H9 (cell line): ENCODE results near the gene HSPA2. TPM values are rescaled to one million over a fixed set of nuclear protein-coding genes. Genes with fewer than 3 reads are reported as not detected.
A peak's percentile ranks its signal among the peaks of the same experiment; 100 is the strongest.

ENCODE experiments used
- DNase-seq: peaks from one replicate; pipeline ENCODE4 v3.0.0-alpha.2; 2017
- H2AFZ ChIP-seq: one replicate; pipeline ENCODE4 v1.6.1; 2013; ENCODE audit warnings: mild to moderate bottlenecking, low read length, control low read depth, moderate library complexity
- H2AK5ac ChIP-seq: 2 replicates; pipeline ENCODE4 v1.6.1; 2013; ENCODE audit warnings: low read length, control low read depth, mixed read lengths; ENCODE audit not compliant: insufficient read length
- H2BK120ac ChIP-seq: one replicate; pipeline ENCODE4 v1.6.1; 2013; ENCODE audit warnings: low read depth, mild to moderate bottlenecking, low read length, control low read depth, inconsistent platforms; ENCODE audit not compliant: poor library complexity, severe bottlenecking
- H2BK12ac ChIP-seq: 2 replicates; pipeline ENCODE4 v1.6.1; 2013; ENCODE audit warnings: low read length, control low read depth, mixed read lengths, low read depth; ENCODE audit not compliant: insufficient read length
- H2BK15ac ChIP-seq: 2 replicates; pipeline ENCODE4 v1.6.1; 2013; ENCODE audit warnings: low read depth, low read length, control low read depth
- H2BK20ac ChIP-seq: one replicate; pipeline ENCODE4 v1.6.1; 2013; ENCODE audit warnings: low read depth, mild to moderate bottlenecking, low read length, control low read depth, inconsistent platforms; ENCODE audit not compliant: poor library complexity, severe bottlenecking
- H2BK5ac ChIP-seq: 2 replicates; pipeline ENCODE4 v1.6.1; 2013; ENCODE audit warnings: low read length, control low read depth, mixed read lengths; ENCODE audit not compliant: insufficient read length
- H3K14ac ChIP-seq: 2 replicates; pipeline ENCODE4 v1.6.1; 2013; ENCODE audit warnings: low read length, control low read depth; ENCODE audit not compliant: insufficient read depth
- H3K18ac ChIP-seq: 2 replicates; pipeline ENCODE4 v1.6.1; 2013; ENCODE audit warnings: low read depth, mild to moderate bottlenecking, mixed read lengths, low read length, control low read depth; ENCODE audit not compliant: insufficient read length
- H3K23ac ChIP-seq: 2 replicates; pipeline ENCODE4 v1.6.1; 2013; ENCODE audit warnings: low read length, control low read depth, mixed read lengths, low read depth; ENCODE audit not compliant: insufficient read length
- H3K23me2 ChIP-seq: 2 replicates; pipeline ENCODE4 v1.6.1; 2013; ENCODE audit warnings: low read depth, mild to moderate bottlenecking, mixed read lengths, low read length, control low read depth; ENCODE audit not compliant: insufficient read length, poor library complexity, severe bottlenecking
- H3K27ac ChIP-seq: 2 replicates; pipeline ENCODE4 v1.5.1; 2013; ENCODE audit warnings: low read length, control low read depth, mixed read lengths, low read depth; ENCODE audit not compliant: insufficient read length
- H3K27me3 ChIP-seq: 2 replicates; pipeline ENCODE4 v1.6.1; 2013; ENCODE audit warnings: low read length, control low read depth, inconsistent platforms; ENCODE audit not compliant: insufficient read depth
- H3K4ac ChIP-seq: 2 replicates; pipeline ENCODE4 v1.6.1; 2013; ENCODE audit warnings: low read depth, mild to moderate bottlenecking, control low read depth, inconsistent platforms, low read length, moderate library complexity
- H3K4me1 ChIP-seq: 2 replicates; pipeline ENCODE4 v1.6.1; 2013; ENCODE audit warnings: low read length, control low read depth, inconsistent platforms; ENCODE audit not compliant: insufficient read depth
- H3K4me2 ChIP-seq: 2 replicates; pipeline ENCODE4 v1.6.1; 2013; ENCODE audit warnings: low read length, control low read depth, mixed read lengths; ENCODE audit not compliant: insufficient read length, insufficient read depth
- H3K56ac ChIP-seq: 2 replicates; pipeline ENCODE4 v1.6.1; 2013; ENCODE audit warnings: low read depth, mild to moderate bottlenecking, mixed read lengths, low read length, control low read depth; ENCODE audit not compliant: insufficient read length
- H3K79me1 ChIP-seq: 2 replicates; pipeline ENCODE4 v1.6.1; 2013; ENCODE audit warnings: low read depth, mild to moderate bottlenecking, moderate library complexity, low read length, control low read depth, inconsistent platforms; ENCODE audit not compliant: insufficient read depth, poor library complexity, severe bottlenecking
- H3K79me2 ChIP-seq: 2 replicates; pipeline ENCODE4 v1.6.1; 2013; ENCODE audit warnings: low read length, control low read depth, inconsistent platforms; ENCODE audit not compliant: insufficient read depth
- H3K9ac ChIP-seq: 2 replicates; pipeline ENCODE4 v1.6.1; 2013; ENCODE audit warnings: low read length, control low read depth, mixed read lengths; ENCODE audit not compliant: insufficient read length; ENCODE audit errors: extremely low read depth
- H3K9me3 ChIP-seq: one replicate; pipeline ENCODE4 v1.6.1; 2013; ENCODE audit warnings: low read depth, low read length, inconsistent platforms; ENCODE audit not compliant: control insufficient read depth
- H3T11ph ChIP-seq: one replicate; pipeline ENCODE4 v1.6.1; 2013; ENCODE audit warnings: mild to moderate bottlenecking, low read length, control low read depth, inconsistent platforms
- H4K20me1 ChIP-seq: one replicate; pipeline ENCODE4 v1.6.1; 2013; ENCODE audit not compliant: control insufficient read depth, insufficient read length, insufficient read depth
- H4K5ac ChIP-seq: 2 replicates; pipeline ENCODE4 v1.6.1; 2013; ENCODE audit warnings: low read depth, mild to moderate bottlenecking, mixed read lengths, low read length, control low read depth; ENCODE audit not compliant: insufficient read length
- H4K8ac ChIP-seq: replicated peaks from 2 replicates; pipeline ENCODE4 v1.6.1; 2013; ENCODE audit warnings: low read length, control low read depth, mixed read lengths, low read depth; ENCODE audit not compliant: insufficient read length
- H4K91ac ChIP-seq: 2 replicates; pipeline ENCODE4 v1.6.1; 2013; ENCODE audit warnings: low read depth, mild to moderate bottlenecking, moderate library complexity, mixed read lengths, low read length, control low read depth; ENCODE audit not compliant: insufficient read length
- H3K27ac Mint-ChIP-seq, 3 experiments: 2 replicates in 2 of 3; 3 replicates in 1 of 3; pipeline ENCODE4 v1.8.0; 2020 to 2021; ENCODE audit warnings: mixed read lengths in 3 of 3, mild to moderate bottlenecking in 1 of 3, moderate library complexity in 1 of 3
- H3K27me3 Mint-ChIP-seq: 2 replicates; pipeline ENCODE4 v1.8.0; 2021; ENCODE audit warnings: low read depth, mild to moderate bottlenecking, moderate library complexity, mixed read lengths
- H3K36me3 Mint-ChIP-seq, 3 experiments: 2 replicates in 2 of 3; 3 replicates in 1 of 3; pipeline ENCODE4 v1.8.0; 2020 to 2021; ENCODE audit warnings: low read depth in 3 of 3, mixed read lengths in 3 of 3; ENCODE audit not compliant: insufficient read depth in 1 of 3
- H3K4me1 Mint-ChIP-seq, 2 experiments: 2 replicates each; pipeline ENCODE4 v1.8.0; 2020; ENCODE audit warnings: mixed read lengths in 2 of 2
- H3K4me3 Mint-ChIP-seq, 2 experiments: 2 replicates in 1 of 2; 3 replicates in 1 of 2; pipeline ENCODE4 v1.8.0; 2020 to 2021; ENCODE audit warnings: mild to moderate bottlenecking in 2 of 2, mixed read lengths in 2 of 2, moderate library complexity in 1 of 2
- H3K9me3 Mint-ChIP-seq, 2 experiments: 2 replicates in 1 of 2; 3 replicates in 1 of 2; pipeline ENCODE4 v1.8.0; 2020; ENCODE audit warnings: mild to moderate bottlenecking in 2 of 2, mixed read lengths in 2 of 2, moderate library complexity in 1 of 2
- WGBS: extraction: QIAGEN DNeasy Blood & Tissue Kit; methylation state at CpG from one replicate; pipeline ENCODE4 v1.1.7; 2013; ENCODE audit warnings: missing lambda C conversion rate, low lambda C conversion rate, mixed read lengths; ENCODE audit not compliant: insufficient read length; ENCODE audit errors: extremely low coverage; 5-methylcytosine and 5-hydroxymethylcytosine counted together
- total RNA-seq: library from RNA; stranded (reverse); gene quantifications from 2 replicates; pipeline ENCODE4 v1.2.1, GENCODE V29; 2021
- TF ChIP-seq, protein P1 (sequence below): fragments of 200-600 bp; sonication (generic); conservative IDR thresholded peaks from 3 replicates; pipeline ENCODE4 v1.8.0; 2021; ENCODE audit warnings: antibody characterized with exemption, mild to moderate bottlenecking

HSPA2 gene
- total RNA-seq, 1 experiment from 2014 or later, result 25.8 TPM

DNA sequence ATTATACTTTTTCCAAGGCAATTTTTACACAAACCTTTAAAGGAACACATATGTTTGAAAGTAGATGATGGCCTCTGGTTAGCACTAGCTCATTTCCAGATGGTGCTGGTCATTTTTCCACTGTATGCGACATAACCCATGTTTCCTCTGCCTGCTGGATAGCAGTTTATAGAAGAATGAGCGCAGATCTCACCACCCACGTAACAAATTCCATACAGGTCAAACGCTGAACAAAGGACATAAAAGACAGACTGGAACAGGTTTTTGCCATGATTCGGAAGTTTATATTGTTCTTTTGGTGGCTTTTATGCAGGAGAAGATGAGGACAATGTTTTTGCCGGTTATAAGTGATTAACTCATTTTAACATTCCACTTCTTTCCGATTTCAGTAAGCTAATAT lies 39.9 kb downstream of the HSPA2 start:
- H2AFZ ChIP-seq, result peak overlapping the region; percentile 12
- no peak overlapping the region for H3K14ac ChIP-seq
- H2BK15ac ChIP-seq, result no peak overlapping the region
- no peaks in the 10 kb centered on the region for H3K9me3 Mint-ChIP-seq
- H3K4me1 Mint-ChIP-seq, result peaks cover 25 to 27% of the 10 kb centered on the region in 2 experiments
- H3K27me3 Mint-ChIP-seq, result no peaks in the 10 kb centered on the region
- H2BK120ac ChIP-seq, result no peak overlapping the region
- H3K9me3 ChIP-seq, result no peaks in the 10 kb centered on the region
- no peak overlapping the region for H2AK5ac ChIP-seq
- no peaks in the 10 kb centered on the region for H3K36me3 Mint-ChIP-seq
- no peaks in the 10 kb centered on the region for H3K79me1 ChIP-seq
- H3K27me3 ChIP-seq, result no peaks in the 10 kb centered on the region
- H3K27ac Mint-ChIP-seq, result 0 out of 7 replicates have a peak overlapping the region, but pooled peaks of 1 of the 3 experiments have one; percentile 8
- H3K18ac ChIP-seq, result no peak overlapping the region
- no peak overlapping the region for H3K23ac ChIP-seq
- no peak overlapping the region for H3K56ac ChIP-seq
- no peak overlapping the region for H4K91ac ChIP-seq
- H3K79me2 ChIP-seq, result no peaks in the 10 kb centered on the region
- WGBS, result no CpG with 5 or more reads among the region's 7 CpGs
- TF ChIP-seq, protein P1, sequence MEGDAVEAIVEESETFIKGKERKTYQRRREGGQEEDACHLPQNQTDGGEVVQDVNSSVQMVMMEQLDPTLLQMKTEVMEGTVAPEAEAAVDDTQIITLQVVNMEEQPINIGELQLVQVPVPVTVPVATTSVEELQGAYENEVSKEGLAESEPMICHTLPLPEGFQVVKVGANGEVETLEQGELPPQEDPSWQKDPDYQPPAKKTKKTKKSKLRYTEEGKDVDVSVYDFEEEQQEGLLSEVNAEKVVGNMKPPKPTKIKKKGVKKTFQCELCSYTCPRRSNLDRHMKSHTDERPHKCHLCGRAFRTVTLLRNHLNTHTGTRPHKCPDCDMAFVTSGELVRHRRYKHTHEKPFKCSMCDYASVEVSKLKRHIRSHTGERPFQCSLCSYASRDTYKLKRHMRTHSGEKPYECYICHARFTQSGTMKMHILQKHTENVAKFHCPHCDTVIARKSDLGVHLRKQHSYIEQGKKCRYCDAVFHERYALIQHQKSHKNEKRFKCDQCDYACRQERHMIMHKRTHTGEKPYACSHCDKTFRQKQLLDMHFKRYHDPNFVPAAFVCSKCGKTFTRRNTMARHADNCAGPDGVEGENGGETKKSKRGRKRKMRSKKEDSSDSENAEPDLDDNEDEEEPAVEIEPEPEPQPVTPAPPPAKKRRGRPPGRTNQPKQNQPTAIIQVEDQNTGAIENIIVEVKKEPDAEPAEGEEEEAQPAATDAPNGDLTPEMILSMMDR, result no peak
- no peak overlapping the region for H3K27ac ChIP-seq
- no peak overlapping the region for H4K8ac ChIP-seq
- no peak for DNase-seq
- H3K23me2 ChIP-seq, result no peaks in the 10 kb centered on the region
- no peak overlapping the region for H2BK5ac ChIP-seq
- peaks cover 3% of the 10 kb centered on the region; the same call in 1 of the 2 replicates for H3K4me1 ChIP-seq
- H3K4me2 ChIP-seq, result no peak overlapping the region
- H2BK12ac ChIP-seq, result no peak overlapping the region
- H4K20me1 ChIP-seq, result no peaks in the 10 kb centered on the region
- H3T11ph ChIP-seq, result no peak overlapping the region
- no peak overlapping the region for H3K9ac ChIP-seq
- H3K4me3 Mint-ChIP-seq, result no peak overlapping the region
- H4K5ac ChIP-seq, result no peak overlapping the region
- H3K4ac ChIP-seq, result no peak overlapping the region
- H2BK20ac ChIP-seq, result peak overlapping the region; percentile 83
